Measurements from ENCODE around the gene TOX3. TPM values are rescaled to one million over a fixed set of nuclear protein-coding genes. Genes with fewer than 3 reads are reported as not detected.

TOX3 gene
- total and polyA plus RNA-seq, 2 experiments from 2014 or later = 9.8 to 15.6 TPM

DNA sequence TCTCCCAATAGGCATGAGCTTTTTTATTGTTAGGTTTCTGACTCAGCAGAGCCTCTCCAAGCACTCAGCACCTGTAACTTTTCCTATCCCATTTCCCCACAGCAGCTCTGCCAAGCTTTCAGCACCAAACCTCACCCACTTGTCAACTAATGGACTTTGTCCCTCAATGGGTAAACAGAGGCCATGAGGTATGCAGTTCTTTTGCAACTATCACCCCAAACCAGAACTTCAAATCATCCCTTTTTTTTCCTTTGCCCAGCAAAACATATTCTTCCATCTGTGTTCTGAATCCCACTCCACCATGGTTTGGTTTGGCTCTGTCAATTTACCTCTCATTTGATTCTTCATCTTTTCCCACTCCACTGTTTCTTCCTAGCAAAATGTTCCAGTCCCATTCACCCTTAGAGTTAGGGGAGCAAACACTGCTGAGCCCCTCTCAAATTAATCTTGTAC, 58.1 kb downstream of the TOX3 start:
- Histone ChIP-seq H3K9me2 (ENCODE audit: insufficient read depth) (0 out of 2 replicates have a peak, but pooled peaks cover 4% of the 10 kb centered on the region), H3K4me1 (ENCODE audit: insufficient read depth) (no peaks in the 10 kb centered on the region), H3K4me3 (no peak overlapping the region), H3K27ac (ENCODE audit: low read depth) (no peak overlapping the region), H3K36me3 (ENCODE audit: insufficient read depth) (no peaks in the 10 kb centered on the region), H3K27me3 (ENCODE audit: insufficient read depth) (no peaks in the 10 kb centered on the region), H3F3A (replicated peaks; ENCODE audit: low read depth) (no peaks in the 10 kb centered on the region), H4K20me1 (replicated peaks; ENCODE audit: insufficient read depth) (no peaks in the 10 kb centered on the region), H3K4me2 (no peak overlapping the region), H3K79me2 (replicated peaks; ENCODE audit: insufficient read depth) (peaks cover 72% of the 10 kb centered on the region), H2AFZ (no peak overlapping the region)
- ATAC-seq (no peak), DNase-seq (ENCODE audit: low spot score) (no peak)
- H3K36me3 Mint-ChIP-seq (ENCODE audit: low read depth) = peaks cover 4% of the 10 kb centered on the region
- no peaks in the 10 kb centered on the region for H3K9me3 Mint-ChIP-seq
- no peak overlapping the region for H3K4me3 Mint-ChIP-seq
- no peak overlapping the region for H3K27ac Mint-ChIP-seq
- no peaks in the 10 kb centered on the region; the same call in 2 of the 3 replicates for H3K4me1 Mint-ChIP-seq
- TF ChIP-seq NANOG (IDR thresholded peaks at IDR 0.05; ENCODE audit: borderline replicate concordance) (no peak), JUNB (IDR thresholded peaks at IDR 0.05; ENCODE audit: unreplicated experiment) (no peak), POLR2AphosphoS5 (IDR thresholded peaks at IDR 0.05; ENCODE audit: low read depth) (no peak), ZNF331 (CRISPR knock-in tag; IDR thresholded peaks at IDR 0.05; ENCODE audit: low read depth) (no peak), STAT1 (IDR thresholded peaks at IDR 0.05; ENCODE audit: unreplicated experiment) (no peak)
- TF ChIP-seq, protein P1, sequence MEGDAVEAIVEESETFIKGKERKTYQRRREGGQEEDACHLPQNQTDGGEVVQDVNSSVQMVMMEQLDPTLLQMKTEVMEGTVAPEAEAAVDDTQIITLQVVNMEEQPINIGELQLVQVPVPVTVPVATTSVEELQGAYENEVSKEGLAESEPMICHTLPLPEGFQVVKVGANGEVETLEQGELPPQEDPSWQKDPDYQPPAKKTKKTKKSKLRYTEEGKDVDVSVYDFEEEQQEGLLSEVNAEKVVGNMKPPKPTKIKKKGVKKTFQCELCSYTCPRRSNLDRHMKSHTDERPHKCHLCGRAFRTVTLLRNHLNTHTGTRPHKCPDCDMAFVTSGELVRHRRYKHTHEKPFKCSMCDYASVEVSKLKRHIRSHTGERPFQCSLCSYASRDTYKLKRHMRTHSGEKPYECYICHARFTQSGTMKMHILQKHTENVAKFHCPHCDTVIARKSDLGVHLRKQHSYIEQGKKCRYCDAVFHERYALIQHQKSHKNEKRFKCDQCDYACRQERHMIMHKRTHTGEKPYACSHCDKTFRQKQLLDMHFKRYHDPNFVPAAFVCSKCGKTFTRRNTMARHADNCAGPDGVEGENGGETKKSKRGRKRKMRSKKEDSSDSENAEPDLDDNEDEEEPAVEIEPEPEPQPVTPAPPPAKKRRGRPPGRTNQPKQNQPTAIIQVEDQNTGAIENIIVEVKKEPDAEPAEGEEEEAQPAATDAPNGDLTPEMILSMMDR (conservative IDR thresholded peaks at IDR 0.05; ENCODE audit: low read depth in 2 of 2) = no peak
- TF ChIP-seq, protein P2, sequence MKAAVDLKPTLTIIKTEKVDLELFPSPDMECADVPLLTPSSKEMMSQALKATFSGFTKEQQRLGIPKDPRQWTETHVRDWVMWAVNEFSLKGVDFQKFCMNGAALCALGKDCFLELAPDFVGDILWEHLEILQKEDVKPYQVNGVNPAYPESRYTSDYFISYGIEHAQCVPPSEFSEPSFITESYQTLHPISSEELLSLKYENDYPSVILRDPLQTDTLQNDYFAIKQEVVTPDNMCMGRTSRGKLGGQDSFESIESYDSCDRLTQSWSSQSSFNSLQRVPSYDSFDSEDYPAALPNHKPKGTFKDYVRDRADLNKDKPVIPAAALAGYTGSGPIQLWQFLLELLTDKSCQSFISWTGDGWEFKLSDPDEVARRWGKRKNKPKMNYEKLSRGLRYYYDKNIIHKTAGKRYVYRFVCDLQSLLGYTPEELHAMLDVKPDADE (IDR thresholded peaks at IDR 0.05) = no peak
- H3K27me3 Mint-ChIP-seq (ENCODE audit: insufficient read depth, low read depth, poor library complexity) = peaks cover 2% of the 10 kb centered on the region

DNA sequence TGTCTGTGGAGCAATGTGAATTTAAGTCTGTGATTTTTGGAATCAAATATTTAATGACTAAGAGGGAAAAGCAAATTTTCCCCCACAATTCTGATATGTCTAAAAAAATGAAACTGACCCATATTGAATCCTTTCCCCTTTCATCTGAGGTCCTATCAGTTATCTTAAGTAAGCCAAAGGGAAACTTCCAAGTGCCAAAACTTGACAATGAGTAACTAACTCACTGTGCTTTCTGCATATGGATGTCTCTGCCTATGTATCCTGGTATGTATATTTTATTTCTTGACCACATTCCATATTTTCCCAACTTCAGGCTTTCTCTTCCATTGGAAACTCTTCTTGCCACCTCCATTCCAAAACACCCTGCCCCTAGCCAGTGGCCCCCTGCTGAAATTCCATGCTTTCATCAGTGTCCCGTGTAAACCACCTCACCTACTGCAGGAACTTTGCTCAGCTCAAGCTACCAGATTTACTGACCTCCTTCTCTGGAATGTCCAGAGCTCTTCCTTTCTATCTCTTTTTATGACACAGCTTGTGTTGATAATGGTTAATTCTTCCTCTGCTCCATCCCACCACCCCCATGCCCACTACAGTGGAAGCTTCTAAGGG, 59.0 kb downstream of the TOX3 start:
- DNase-seq (ENCODE audit: low spot score) = no peak
- H3K4me2 ChIP-seq = no peak overlapping the region
- 0 out of 2 replicates have a peak, but pooled peaks cover 4% of the 10 kb centered on the region for H3K9me2 ChIP-seq (ENCODE audit: insufficient read depth)
- no peak overlapping the region for H2AFZ ChIP-seq
- ATAC-seq = no peak
- H3K4me3 Mint-ChIP-seq = no peak overlapping the region
- no peaks in the 10 kb centered on the region for H3F3A ChIP-seq (replicated peaks; ENCODE audit: low read depth)
- no peak overlapping the region for H3K27ac ChIP-seq (ENCODE audit: low read depth)
- H3K4me1 Mint-ChIP-seq = no peaks in the 10 kb centered on the region; the same call in 2 of the 3 replicates
- no peaks in the 10 kb centered on the region for H3K27me3 ChIP-seq (ENCODE audit: insufficient read depth)
- H3K27ac Mint-ChIP-seq = no peak overlapping the region
- H3K9me3 Mint-ChIP-seq = no peaks in the 10 kb centered on the region
- no peak overlapping the region for H3K4me3 ChIP-seq
- no peaks in the 10 kb centered on the region for H3K36me3 ChIP-seq (ENCODE audit: insufficient read depth)
- no peaks in the 10 kb centered on the region for H3K4me1 ChIP-seq (ENCODE audit: insufficient read depth)
- peaks cover 4% of the 10 kb centered on the region for H3K36me3 Mint-ChIP-seq (ENCODE audit: low read depth)
- no peaks in the 10 kb centered on the region for H4K20me1 ChIP-seq (replicated peaks; ENCODE audit: insufficient read depth)
- peaks cover 2% of the 10 kb centered on the region for H3K27me3 Mint-ChIP-seq (ENCODE audit: insufficient read depth, low read depth, poor library complexity)
- peaks cover 72% of the 10 kb centered on the region for H3K79me2 ChIP-seq (replicated peaks; ENCODE audit: insufficient read depth)
- no peak for TF ChIP-seq NANOG (IDR thresholded peaks at IDR 0.05; ENCODE audit: borderline replicate concordance)
- TF ChIP-seq EZH2 (IDR thresholded peaks at IDR 0.05; ENCODE audit: low read depth, unreplicated experiment) = no peak
- TF ChIP-seq, protein P3, sequence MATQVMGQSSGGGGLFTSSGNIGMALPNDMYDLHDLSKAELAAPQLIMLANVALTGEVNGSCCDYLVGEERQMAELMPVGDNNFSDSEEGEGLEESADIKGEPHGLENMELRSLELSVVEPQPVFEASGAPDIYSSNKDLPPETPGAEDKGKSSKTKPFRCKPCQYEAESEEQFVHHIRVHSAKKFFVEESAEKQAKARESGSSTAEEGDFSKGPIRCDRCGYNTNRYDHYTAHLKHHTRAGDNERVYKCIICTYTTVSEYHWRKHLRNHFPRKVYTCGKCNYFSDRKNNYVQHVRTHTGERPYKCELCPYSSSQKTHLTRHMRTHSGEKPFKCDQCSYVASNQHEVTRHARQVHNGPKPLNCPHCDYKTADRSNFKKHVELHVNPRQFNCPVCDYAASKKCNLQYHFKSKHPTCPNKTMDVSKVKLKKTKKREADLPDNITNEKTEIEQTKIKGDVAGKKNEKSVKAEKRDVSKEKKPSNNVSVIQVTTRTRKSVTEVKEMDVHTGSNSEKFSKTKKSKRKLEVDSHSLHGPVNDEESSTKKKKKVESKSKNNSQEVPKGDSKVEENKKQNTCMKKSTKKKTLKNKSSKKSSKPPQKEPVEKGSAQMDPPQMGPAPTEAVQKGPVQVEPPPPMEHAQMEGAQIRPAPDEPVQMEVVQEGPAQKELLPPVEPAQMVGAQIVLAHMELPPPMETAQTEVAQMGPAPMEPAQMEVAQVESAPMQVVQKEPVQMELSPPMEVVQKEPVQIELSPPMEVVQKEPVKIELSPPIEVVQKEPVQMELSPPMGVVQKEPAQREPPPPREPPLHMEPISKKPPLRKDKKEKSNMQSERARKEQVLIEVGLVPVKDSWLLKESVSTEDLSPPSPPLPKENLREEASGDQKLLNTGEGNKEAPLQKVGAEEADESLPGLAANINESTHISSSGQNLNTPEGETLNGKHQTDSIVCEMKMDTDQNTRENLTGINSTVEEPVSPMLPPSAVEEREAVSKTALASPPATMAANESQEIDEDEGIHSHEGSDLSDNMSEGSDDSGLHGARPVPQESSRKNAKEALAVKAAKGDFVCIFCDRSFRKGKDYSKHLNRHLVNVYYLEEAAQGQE (IDR thresholded peaks at IDR 0.05; ENCODE audit: unreplicated experiment) = no peak
- no peak for TF ChIP-seq ZNF331 (CRISPR knock-in tag; IDR thresholded peaks at IDR 0.05; ENCODE audit: low read depth)
- TF ChIP-seq, protein P2 (IDR thresholded peaks at IDR 0.05) = no peak
- TF ChIP-seq JUNB (IDR thresholded peaks at IDR 0.05; ENCODE audit: unreplicated experiment) = no peak
- no peak for TF ChIP-seq ZNF114 (CRISPR knock-in tag; IDR thresholded peaks at IDR 0.05)
- no peak for TF ChIP-seq CREB1 (CRISPR knock-in tag; IDR thresholded peaks at IDR 0.05; ENCODE audit: low read depth)
